Mesendoderm (in vitro differentiated cells): ENCODE measurements around the gene ABCB11.

Experiments used
- DNase-seq: peaks from one replicate; pipeline ENCODE4 v3.0.0; 2013
- H2AK5ac ChIP-seq: 2 replicates; pipeline ENCODE4 v1.6.1; 2013; ENCODE audit warnings: low read length, inconsistent platforms
- H2BK120ac ChIP-seq: 2 replicates; pipeline ENCODE4 v1.6.1; 2013; ENCODE audit warnings: low read depth, mild to moderate bottlenecking, low read length, moderate library complexity, mixed read lengths
- H2BK15ac ChIP-seq: replicated peaks from 2 replicates; pipeline ENCODE4 v1.6.1; 2013; ENCODE audit warnings: low read depth, mild to moderate bottlenecking, moderate library complexity
- H2BK5ac ChIP-seq: 2 replicates; pipeline ENCODE4 v1.6.1; 2013; ENCODE audit warnings: low read length, inconsistent platforms
- H3K18ac ChIP-seq: 2 replicates; pipeline ENCODE4 v1.6.1; 2013; ENCODE audit warnings: mild to moderate bottlenecking, low read length, mixed read lengths
- H3K23ac ChIP-seq: one replicate; pipeline ENCODE4 v1.6.1; 2013; ENCODE audit warnings: low read length
- H3K27ac ChIP-seq: 2 replicates; pipeline ENCODE4 v1.5.1; 2013; ENCODE audit warnings: low read depth, mild to moderate bottlenecking, inconsistent platforms, low read length, moderate library complexity
- H3K27me3 ChIP-seq: 2 replicates; pipeline ENCODE4 v1.6.1; 2013; ENCODE audit warnings: low read length, control low read depth, mild to moderate bottlenecking, inconsistent platforms; ENCODE audit not compliant: insufficient read depth, poor library complexity
- H3K36me3 ChIP-seq: 2 replicates; pipeline ENCODE4 v1.6.1; 2013; ENCODE audit warnings: low read length, inconsistent platforms; ENCODE audit not compliant: control insufficient read depth, insufficient read depth
- H3K4ac ChIP-seq: one replicate; pipeline ENCODE4 v1.6.1; 2013; ENCODE audit warnings: low read depth, mild to moderate bottlenecking, low read length, moderate library complexity
- H3K4me1 ChIP-seq: 2 replicates; pipeline ENCODE4 v1.6.1; 2013; ENCODE audit warnings: low read depth, low read length, inconsistent platforms; ENCODE audit not compliant: control insufficient read depth
- H3K4me2 ChIP-seq: 2 replicates; pipeline ENCODE4 v1.6.1; 2013; ENCODE audit warnings: low read length
- H3K4me3 ChIP-seq: 2 replicates; pipeline ENCODE4 v1.5.1; 2013; ENCODE audit warnings: mild to moderate bottlenecking, low read length
- H3K56ac ChIP-seq: one replicate; pipeline ENCODE4 v1.6.1; 2013; ENCODE audit warnings: low read length
- H3K79me1 ChIP-seq: 2 replicates; pipeline ENCODE4 v1.6.1; 2013; ENCODE audit warnings: low read length, inconsistent platforms
- H3K79me2 ChIP-seq: 2 replicates; pipeline ENCODE4 v1.6.1; 2013; ENCODE audit warnings: mild to moderate bottlenecking, low read length; ENCODE audit not compliant: control insufficient read depth, insufficient read depth
- H3K9ac ChIP-seq: 2 replicates; pipeline ENCODE4 v1.6.1; 2013; ENCODE audit warnings: low read length, inconsistent platforms
- H4K5ac ChIP-seq: one replicate; pipeline ENCODE4 v1.6.1; 2013; ENCODE audit warnings: low read length
- H4K8ac ChIP-seq: one replicate; pipeline ENCODE4 v1.6.1; 2013; ENCODE audit warnings: low read depth, mild to moderate bottlenecking, control low read depth, low read length, moderate library complexity
- WGBS: extraction: QIAGEN DNeasy Blood & Tissue Kit; methylation state at CpG from one replicate; pipeline ENCODE4 v1.1.7; 2013; ENCODE audit warnings: low lambda C conversion rate, missing lambda C conversion rate; ENCODE audit not compliant: insufficient coverage; ENCODE audit errors: extremely low coverage; 5-methylcytosine and 5-hydroxymethylcytosine counted together

The ABCB11 gene

GRCh38 chr2:169010633-169011460 is 20.3 kb downstream of the ABCB11 start:
- Histone ChIP-seq H2BK5ac (no peak overlapping the region), H2AK5ac (no peak overlapping the region), H3K4me3 (no peak overlapping the region), H4K8ac (no peak overlapping the region), H3K79me2 (no peaks in the 10 kb centered on the region), H3K27ac (no peak overlapping the region), H3K4me2 (no peak overlapping the region), H2BK15ac (no peak overlapping the region), H3K36me3 (no peaks in the 10 kb centered on the region), H2BK120ac (no peak overlapping the region), H3K18ac (no peak overlapping the region), H3K56ac (no peak overlapping the region), H3K79me1 (no peaks in the 10 kb centered on the region), H3K4ac (no peak overlapping the region), H4K5ac (no peak overlapping the region), H3K4me1 (peaks cover 4% of the 10 kb centered on the region), H3K23ac (no peak overlapping the region), H3K27me3 (no peaks in the 10 kb centered on the region), H3K9ac (no peak overlapping the region)
- WGBS, result no CpG with 5 or more reads among the region's 8 CpGs
- no peak for DNase-seq

GRCh38 chr2:169009865-169010579 is 21.1 kb downstream of the ABCB11 start:
- Histone ChIP-seq H2BK120ac (no peak overlapping the region), H3K4ac (no peak overlapping the region), H3K79me2 (no peaks in the 10 kb centered on the region), H2BK15ac (peak overlapping the region; percentile 57), H3K9ac (no peak overlapping the region), H4K5ac (no peak overlapping the region), H3K18ac (no peak overlapping the region), H3K27me3 (no peaks in the 10 kb centered on the region), H3K4me2 (no peak overlapping the region), H4K8ac (no peak overlapping the region), H3K23ac (no peak overlapping the region), H2BK5ac (no peak overlapping the region), H3K4me3 (no peak overlapping the region), H3K4me1 (peaks cover 2% of the 10 kb centered on the region), H2AK5ac (no peak overlapping the region), H3K36me3 (no peaks in the 10 kb centered on the region), H3K56ac (peak overlapping the region; percentile 5), H3K27ac (no peak overlapping the region), H3K79me1 (no peaks in the 10 kb centered on the region)
- DNase-seq, result peak; percentile 66
- WGBS, result no CpG with 5 or more reads among the region's 3 CpGs

- Histone ChIP-seq H2BK5ac (no peak overlapping the region), H3K4ac (no peak overlapping the region), H3K27me3 (no peaks in the 10 kb centered on the region), H4K8ac (no peak overlapping the region), H3K4me1 (peaks cover 2% of the 10 kb centered on the region), H3K56ac (peak overlapping the region; percentile 11), H2BK120ac (no peak overlapping the region), H3K27ac (no peak overlapping the region), H3K79me2 (no peaks in the 10 kb centered on the region), H3K23ac (no peak overlapping the region), H3K4me2 (no peak overlapping the region), H3K9ac (no peak overlapping the region), H2BK15ac (no peak overlapping the region), H3K18ac (no peak overlapping the region), H4K5ac (no peak overlapping the region), H3K79me1 (no peaks in the 10 kb centered on the region), H3K36me3 (no peaks in the 10 kb centered on the region), H2AK5ac (no peak overlapping the region), H3K4me3 (no peak overlapping the region)
- no CpG with 5 or more reads among the region's 2 CpGs for WGBS
- DNase-seq, result no peak
Observed at GRCh38 chr2:169007941-169008340, 23.2 kb downstream of the ABCB11 start.

GRCh38 chr2:169007356-169007755 is 23.8 kb downstream of the ABCB11 start:
- Histone ChIP-seq H2AK5ac (no peak overlapping the region), H3K4me3 (no peak overlapping the region), H3K4me2 (no peak overlapping the region), H3K23ac (no peak overlapping the region), H3K79me2 (no peaks in the 10 kb centered on the region), H3K36me3 (no peaks in the 10 kb centered on the region), H3K56ac (no peak overlapping the region), H3K27me3 (no peaks in the 10 kb centered on the region), H3K4me1 (peaks cover 2% of the 10 kb centered on the region), H4K5ac (no peak overlapping the region), H2BK15ac (peak overlapping the region; percentile 96), H3K9ac (no peak overlapping the region), H4K8ac (no peak overlapping the region), H3K18ac (no peak overlapping the region), H2BK120ac (no peak overlapping the region), H3K79me1 (no peaks in the 10 kb centered on the region), H3K27ac (no peak overlapping the region), H2BK5ac (no peak overlapping the region), H3K4ac (no peak overlapping the region)
- DNase-seq, result no peak
- WGBS, result no CpG with 5 or more reads among the region's 3 CpGs

- H3K79me1 ChIP-seq, result no peaks in the 10 kb centered on the region
- H3K9ac ChIP-seq, result no peak overlapping the region
- no peak overlapping the region for H3K4me2 ChIP-seq
- no peak overlapping the region for H2BK15ac ChIP-seq
- no peak overlapping the region for H3K4me3 ChIP-seq
- H4K8ac ChIP-seq, result no peak overlapping the region
- H3K56ac ChIP-seq, result no peak overlapping the region
- no peak overlapping the region for H4K5ac ChIP-seq
- H3K79me2 ChIP-seq, result no peaks in the 10 kb centered on the region
- no peak overlapping the region for H2BK120ac ChIP-seq
- H2AK5ac ChIP-seq, result no peak overlapping the region
- no peak for DNase-seq
- no peak overlapping the region for H3K27ac ChIP-seq
- WGBS, result no CpG with 5 or more reads among the region's 5 CpGs
- peaks cover 2% of the 10 kb centered on the region for H3K4me1 ChIP-seq
- H3K27me3 ChIP-seq, result no peaks in the 10 kb centered on the region
- no peak overlapping the region for H3K4ac ChIP-seq
- no peak overlapping the region for H2BK5ac ChIP-seq
- H3K36me3 ChIP-seq, result no peaks in the 10 kb centered on the region
- no peak overlapping the region for H3K23ac ChIP-seq
- H3K18ac ChIP-seq, result no peak overlapping the region
Observed at GRCh38 chr2:169006665-169007064, 24.5 kb downstream of the ABCB11 start.
